ENCODE results near the gene TAC4.

Gene TAC4

DNA sequence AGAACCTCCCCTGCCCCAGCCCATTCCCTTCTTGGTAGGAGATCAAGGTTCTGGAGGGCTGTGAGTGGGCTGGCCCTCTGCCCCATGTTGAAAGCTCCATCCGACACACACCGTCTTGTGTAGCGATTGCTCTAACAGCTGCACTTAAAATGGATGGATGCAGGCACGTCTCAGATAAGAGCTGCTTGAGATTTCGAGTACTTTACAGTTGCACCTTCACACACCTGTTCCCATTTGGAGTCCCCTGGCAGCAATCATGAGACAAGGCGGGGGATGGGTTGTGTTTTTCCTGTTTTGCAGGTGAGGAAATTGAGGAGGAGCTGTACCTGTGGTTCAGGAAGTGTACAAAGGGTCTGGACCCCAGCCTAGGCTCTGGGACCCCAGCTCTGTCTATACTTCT, 25.6 kb upstream of the TAC4 start:
- no peak for DNase-seq (ENCODE audit: low read depth in 3 of 3)

DNA sequence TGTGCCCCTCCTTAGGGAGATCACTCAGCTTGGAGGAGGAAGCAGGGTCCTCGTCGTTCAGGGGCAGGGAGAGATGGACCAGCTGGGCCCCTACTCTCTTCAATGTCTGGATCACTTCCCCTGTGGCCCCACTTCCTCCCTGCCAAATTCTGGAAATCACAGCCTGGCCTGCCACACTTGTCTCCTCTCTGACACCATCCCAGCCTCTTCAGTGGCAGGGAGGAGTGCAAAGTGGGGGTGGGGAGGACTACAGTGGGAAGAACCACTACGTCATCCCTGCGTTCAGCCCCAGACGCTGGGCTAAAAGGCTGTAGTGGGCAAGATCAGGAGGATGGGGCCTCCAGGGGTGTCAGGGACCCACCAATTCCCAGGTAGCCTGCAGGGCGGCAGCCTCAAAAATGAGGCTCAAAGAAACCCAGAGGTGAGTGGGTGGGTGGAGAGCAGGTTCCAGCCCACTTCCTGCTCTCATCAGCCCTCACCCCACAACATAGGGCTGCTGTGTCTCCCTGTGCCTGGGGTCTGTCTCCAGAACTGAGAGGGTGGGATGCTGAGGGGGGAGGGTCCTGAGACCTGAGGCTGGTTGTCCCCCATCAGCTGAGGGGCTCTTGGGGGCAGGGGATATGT, 25.0 kb upstream of the TAC4 start:
- DNase-seq (ENCODE audit: low read depth in 3 of 3) = no peak

DNA sequence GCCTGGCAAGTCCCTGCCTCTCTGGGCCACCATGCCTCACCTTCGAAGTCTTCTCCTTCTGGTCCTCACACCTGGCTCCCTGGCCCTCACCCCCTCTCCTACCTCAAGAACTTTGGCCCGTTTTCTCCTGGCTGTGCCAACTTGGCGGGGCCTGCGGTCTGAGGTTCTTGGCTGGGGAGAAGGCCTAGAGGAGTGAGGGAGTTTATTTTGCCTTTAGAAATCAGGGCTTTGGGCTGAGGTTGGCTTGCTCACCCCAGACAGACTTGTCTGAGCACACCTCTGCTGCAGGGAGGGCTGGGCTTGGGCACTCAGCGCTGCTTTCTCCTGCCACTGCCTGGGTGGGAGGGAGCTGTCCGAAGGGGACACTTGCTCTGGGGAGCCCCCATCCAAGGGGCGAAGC, 23.3 kb upstream of the TAC4 start:
- no peak for DNase-seq (ENCODE audit: low read depth in 3 of 3)

DNA sequence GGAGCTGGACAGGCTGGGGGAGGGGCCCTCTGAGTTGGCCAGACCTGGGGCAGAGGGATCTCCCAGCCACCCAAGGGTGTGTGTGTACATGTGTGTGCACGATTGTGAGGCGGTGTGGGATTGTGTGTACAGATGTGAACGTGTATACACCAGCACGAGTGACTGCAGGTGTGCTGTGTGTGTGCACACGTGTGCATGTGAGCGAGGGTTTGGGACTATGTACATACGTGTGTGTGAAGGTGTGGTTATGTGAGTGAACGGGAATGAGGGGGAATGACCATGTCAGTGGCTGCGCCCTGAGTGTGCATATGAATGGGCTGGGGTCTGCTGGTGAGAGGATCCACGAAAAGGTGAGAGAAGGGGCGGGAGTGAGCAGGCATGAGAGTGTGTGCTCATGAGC, 22.4 kb upstream of the TAC4 start:
- DNase-seq (ENCODE audit: low read depth in 3 of 3) = no peak

DNA sequence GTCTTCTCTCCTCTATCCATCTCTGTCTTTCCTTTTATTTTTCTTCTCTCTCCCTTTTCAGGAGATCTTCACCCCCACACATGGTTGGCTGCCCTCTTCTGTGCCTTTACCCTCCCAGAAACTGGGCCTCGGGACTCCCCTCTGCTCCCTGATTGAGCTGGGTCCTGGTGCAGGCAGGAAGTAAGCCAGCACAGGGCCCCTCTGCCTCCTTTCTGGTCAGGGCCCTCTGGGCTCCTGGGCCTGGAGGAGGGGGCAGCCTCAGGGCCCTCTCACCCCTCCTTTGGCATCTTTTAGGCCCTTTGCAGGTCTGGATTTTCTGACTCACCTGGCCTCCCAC, 21.1 kb upstream of the TAC4 start:
- no peak for DNase-seq (ENCODE audit: low read depth in 3 of 3)

DNA sequence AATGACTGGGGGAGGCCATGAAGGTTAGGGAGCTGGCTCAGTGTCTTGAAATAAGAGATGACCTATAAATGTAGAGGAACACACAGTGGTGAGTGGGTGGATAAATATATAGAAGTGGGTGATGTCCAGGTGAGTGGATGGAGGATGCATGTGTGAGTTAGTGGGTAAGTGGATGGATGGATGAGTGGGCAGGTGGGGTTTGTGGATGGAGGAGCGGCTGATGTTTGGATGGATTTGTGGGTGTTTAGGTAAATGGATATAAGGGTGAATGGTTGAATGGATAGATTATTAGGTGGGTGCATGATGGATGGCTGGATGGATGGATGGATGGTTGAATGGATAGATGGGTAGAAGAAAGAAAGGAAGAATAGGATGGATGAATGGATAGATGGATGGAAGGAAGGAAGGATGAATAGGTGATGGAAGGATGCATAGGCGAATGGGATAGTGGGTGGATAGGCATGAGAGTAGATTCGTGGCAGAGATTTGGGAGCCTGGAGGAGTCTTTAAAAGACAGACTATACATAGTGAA, 19.1 kb upstream of the TAC4 start:
- no peak for DNase-seq (ENCODE audit: low read depth in 3 of 3)

DNA sequence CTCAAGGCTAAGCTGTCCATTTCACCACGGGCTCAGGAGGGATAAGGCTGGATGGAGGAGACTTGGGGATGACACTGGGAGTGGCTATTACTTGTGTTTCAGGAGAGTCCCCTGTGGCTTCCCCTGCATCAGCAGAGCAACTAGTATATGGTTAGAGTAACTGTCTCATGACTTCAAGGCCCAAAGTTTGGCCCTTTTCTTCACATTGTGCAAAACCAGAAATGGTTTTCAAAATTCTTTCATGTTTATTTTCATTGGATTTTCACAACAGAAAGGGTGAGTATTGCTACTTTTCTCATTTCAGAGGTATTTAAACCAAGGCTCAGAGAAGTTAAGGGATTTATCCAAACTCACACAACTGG, 18.1 kb upstream of the TAC4 start:
- DNase-seq (ENCODE audit: low read depth in 3 of 3) = no peak

DNA sequence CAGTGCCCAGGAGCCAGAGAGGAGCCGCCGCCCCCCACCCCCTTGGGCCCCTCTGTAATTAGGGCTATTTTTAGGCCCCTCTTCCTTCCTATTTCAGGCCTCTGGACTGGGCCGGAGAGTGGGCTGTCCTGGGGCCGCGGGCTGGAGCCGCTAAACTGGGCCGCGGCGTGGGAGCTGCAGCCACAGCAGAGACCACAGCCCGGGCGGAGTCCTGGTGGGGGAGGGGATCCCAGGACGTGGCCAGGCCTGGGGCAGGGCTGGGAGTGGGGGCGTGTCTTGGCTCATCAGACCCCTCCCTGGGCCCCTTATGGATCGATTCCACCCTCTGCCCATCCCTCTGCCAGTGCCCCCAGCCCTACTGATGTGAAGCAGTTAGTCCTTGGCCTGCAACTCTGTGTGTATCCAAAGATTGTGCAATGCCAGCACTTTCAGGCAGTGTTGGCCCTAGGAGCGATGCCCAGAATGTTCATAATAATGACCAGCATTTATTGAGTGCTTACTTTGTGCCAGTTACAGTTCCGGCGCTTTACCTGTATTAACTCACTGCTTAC, 15.0 kb upstream of the TAC4 start:
- no peak for DNase-seq (ENCODE audit: low read depth in 3 of 3)

DNA sequence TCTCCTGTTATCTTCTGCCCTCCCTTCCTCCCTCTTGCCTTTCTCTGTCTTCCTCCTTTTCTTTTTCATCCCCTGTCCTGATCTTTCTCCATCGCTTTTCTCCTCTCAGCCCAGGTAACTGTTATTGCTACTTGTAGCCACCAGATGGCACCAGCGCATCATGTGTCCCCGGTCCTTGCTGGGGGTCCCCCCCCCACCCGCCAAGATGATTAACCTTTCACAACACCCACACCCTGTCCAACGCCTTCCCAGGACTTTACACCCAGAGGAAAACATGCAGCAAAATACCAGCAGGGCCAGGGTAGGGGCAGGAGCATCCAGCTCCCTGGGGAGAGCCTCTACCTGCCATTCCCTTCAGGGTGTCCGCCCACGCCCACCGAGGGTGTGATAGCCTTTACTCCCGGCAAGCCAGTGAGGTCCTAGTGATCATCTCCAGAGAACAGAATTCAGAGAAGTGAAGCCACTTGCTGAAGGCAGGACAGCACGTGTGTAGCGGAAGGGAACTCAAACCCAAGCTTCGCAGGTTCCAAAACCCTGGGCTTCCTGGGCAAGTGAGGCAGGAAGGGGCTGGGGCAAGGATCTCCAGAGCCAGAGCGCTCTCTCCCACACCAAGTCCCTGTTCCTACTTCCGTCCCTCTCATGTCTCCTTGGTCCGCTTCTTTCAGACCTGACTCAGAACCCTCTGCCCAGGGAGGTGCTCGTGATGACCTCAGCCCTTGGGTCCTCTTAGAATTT, 13.4 kb upstream of the TAC4 start:
- peak; percentile 19 to 45 (median 36) for DNase-seq (ENCODE audit: low read depth in 3 of 3)

DNA sequence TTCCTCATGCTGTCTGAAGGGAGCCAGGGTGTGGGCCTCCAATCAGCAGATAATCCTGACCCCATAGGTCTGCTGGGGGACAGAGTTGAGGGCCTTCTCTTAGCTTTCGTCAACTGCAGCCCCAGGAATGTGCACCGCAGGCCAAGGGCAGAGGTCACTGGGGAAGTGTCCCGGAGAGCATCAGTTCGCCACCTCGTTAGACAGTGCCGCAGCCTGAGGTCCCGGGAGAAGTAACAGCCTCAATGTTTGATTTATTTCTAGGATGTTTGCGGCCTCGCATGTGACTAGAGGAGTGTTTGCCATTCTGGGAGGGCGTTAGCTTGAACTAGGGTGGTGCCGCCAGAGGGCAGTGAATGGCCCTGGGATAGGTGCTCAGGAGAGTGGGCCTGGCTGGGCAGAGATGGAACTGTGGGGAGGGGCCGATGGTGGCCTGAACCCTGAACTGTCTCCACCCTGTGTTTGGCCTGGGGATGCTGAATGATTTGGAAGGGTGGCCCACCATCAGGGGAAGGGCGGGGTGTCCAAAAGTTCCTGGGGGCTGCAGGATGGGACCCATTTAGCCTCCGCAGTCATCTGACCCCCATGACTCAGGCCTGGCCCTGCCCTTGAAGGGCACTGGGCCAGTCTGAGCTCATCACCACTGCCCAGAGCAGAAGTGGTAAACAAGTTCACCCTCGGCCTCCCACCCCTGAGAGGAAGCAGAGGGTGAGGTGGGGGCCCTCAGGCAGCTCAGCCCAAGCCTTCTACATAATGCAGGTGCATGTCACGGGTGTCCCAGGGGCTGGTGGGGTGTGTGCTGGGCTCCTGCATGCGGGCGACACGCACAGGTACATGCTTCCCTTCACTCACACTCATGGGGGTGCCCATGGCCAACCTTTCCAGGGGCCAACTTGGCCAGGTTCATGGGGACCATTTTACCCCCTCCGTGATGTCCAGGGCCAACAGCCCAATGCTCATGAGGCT, 12.4 kb upstream of the TAC4 start:
- DNase-seq (ENCODE audit: low read depth in 3 of 3) = no peak

DNA sequence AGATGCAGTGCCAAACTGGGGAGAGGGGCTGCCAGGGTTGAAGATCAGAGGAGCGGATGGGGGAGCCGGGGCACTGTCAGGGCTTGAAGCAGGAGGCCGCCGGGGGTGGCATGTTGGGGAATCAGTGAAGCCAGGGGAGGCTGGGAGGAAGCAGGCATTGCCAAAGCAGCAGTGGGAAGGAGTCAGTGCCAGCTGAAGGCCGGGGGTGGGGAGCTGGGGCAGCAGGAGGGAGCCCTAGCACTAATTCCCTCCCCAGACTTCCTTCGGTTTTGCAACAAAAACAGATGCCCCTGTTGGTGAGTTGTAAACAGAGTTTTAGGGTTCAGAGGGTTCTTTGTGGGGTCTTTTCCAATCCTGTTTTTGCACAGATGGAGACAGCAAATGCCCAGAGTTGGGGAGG, 10.9 kb upstream of the TAC4 start:
- DNase-seq (ENCODE audit: low read depth in 3 of 3) = no peak

DNA sequence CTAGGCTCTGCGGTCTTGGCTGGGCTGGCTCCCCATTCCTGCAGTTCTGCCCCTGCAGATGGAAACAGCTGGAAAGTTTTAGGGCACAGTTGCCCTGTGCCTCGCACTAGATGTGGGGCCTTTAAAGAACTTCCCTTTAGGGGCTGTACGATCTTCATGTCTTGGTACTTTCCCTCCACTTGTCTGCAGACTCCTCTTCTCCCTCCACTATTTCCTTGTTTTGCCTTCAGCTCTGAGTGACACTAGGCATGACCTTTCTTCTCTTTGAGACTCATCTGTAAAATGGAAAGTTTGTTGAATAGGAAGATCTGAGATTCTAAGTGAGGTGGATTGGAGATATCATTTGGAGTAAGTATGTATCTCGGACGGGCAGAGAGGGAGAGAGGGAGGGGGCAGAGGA, 6.3 kb upstream of the TAC4 start:
- no peak for DNase-seq (ENCODE audit: low read depth in 3 of 3)

DNA sequence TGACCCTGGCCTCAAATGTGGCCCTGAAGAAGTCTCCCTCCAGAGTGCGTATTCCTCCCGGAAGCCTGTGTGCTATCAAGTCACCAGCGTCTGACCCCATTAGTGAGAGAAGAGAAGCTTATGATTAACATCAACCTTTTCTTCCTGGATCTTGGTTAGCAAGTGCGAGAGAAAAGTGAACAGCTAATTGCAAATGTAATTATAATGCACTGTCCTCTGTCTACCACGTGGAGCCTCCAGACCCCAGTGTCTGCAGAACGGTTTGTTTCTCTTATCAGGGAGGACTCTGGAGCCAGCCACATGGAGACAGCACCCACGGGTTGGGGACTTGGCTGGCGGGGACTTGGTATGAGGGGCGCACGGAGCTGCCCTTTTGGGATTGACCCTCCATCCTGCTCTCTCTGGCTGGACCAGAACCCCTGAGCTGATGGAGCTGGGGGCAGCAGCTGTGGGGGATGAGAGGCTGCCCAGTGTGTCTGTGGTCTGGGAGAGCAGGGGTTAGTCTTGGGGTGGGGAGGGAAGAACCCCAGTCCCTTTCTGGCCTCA, 5.7 kb upstream of the TAC4 start:
- no peak for DNase-seq (ENCODE audit: low read depth in 3 of 3)

DNA sequence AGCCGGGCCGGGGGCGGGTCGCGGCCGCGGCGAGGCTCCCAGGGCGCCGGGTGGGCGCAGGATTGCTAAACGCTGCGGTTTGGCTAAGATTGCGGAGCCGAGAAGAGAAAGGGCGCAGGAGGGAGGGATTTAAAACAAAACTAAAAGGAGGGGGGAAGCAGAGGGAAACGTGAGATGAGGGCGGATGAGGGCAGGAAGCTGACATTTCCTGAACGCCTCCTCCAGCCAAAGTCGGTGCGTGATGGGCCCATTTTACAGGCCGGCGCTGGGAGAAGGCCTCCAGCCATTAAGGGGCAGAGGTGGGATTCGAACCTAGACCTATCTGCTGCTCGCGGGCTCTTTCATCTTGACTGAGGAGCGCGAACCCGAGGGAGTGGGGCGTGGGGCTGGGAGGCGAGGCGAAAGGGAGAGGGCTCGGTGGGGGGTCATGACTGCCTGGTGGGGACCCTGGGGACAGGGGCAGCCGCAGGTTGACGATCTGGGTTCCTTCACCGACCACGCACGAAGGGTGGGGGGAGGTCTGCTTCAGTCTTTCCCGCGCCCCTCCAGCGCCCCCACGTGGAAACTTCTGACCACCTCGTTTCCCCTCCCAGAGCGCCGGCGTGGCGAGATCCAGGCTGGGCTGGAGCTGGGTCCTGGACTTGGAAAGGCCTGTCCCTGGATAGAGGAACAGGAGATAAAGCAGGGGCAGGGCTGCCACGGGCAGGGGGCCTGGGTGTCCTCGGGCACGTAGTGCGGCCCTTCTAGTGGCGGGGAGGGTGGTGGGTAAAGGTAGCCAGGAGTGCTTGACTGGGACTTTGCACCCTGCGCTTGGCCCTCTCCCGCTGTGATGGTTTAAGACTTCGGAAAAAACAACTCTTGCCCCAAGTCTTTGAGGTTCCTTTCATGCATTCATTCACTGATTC, 3.8 kb upstream of the TAC4 start:
- peak; percentile 27 to 61 (median 39) for DNase-seq (ENCODE audit: low read depth in 3 of 3)

DNA sequence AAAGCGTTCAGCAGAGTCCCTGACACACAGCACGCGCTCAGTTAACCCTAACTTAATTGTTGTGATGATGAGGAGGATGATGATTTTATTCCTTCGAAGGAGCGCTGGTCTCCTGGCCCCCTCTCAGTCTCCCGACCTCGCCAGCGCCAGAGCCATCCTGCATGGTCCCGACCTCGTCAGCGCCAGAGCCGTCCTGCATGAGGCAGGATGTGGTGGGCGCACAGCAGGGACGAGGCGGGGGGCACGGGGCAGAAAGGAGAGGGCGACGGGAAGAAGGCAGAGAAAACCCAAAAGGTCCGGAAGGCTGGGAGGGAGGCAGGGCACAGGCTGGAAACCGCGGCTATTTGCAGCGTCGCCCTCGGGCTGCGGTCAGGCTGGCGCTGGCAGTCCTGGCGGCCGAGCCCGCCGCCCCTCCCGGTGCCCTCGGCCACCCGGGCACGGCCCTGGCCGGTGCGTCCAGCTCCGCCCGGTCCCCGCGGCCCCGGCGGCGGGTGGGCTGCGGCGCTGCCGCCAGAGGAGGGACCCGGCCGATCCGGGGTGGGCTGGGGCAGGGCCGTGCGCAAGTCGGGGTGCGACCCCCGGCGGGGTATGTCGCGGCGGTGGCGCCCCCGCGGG, 3.0 kb upstream of the TAC4 start:
- DNase-seq (ENCODE audit: low read depth in 3 of 3) = no peak

DNA sequence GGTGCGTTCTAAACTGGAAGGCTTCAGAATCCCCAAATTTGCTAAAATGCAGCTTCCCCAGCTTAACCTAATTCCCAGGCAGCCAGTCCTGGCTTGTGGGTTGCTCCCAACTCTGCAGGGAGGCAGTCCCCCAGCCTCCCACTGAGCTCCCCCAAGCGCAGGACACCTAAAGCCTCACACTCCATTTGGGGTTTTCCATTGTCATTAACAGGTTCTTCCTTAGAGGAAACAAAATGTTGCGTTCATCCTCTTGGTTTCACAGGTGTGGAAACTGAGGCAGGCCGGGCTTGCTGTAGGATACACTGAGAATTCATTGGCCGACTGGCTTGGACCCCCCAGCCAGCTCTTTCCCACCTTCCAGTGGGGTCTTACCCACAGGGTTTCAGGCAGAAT, 2.3 kb upstream of the TAC4 start:
- DNase-seq (ENCODE audit: low read depth in 3 of 3) = no peak

DNA sequence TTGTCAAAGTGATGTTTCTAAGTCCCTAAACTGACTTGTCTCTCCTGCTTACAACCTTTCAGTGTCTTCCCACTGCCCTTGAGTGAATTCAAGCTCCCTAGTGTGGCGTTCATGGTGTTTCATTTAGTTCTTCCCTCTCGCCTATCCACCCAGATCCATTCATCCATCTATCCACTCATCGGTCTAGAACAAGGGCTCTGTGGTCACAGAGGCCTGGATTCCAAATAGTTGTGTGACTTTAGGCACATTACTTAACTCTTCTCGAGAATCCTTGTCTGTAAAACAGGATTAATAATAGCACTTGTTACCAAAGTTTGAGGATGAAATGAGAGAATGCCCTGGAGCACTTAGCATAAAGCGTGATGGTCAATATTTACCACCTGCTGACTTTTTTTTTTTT, 870 bp upstream of the TAC4 start:
- no peak for DNase-seq (ENCODE audit: low read depth in 3 of 3)

DNA sequence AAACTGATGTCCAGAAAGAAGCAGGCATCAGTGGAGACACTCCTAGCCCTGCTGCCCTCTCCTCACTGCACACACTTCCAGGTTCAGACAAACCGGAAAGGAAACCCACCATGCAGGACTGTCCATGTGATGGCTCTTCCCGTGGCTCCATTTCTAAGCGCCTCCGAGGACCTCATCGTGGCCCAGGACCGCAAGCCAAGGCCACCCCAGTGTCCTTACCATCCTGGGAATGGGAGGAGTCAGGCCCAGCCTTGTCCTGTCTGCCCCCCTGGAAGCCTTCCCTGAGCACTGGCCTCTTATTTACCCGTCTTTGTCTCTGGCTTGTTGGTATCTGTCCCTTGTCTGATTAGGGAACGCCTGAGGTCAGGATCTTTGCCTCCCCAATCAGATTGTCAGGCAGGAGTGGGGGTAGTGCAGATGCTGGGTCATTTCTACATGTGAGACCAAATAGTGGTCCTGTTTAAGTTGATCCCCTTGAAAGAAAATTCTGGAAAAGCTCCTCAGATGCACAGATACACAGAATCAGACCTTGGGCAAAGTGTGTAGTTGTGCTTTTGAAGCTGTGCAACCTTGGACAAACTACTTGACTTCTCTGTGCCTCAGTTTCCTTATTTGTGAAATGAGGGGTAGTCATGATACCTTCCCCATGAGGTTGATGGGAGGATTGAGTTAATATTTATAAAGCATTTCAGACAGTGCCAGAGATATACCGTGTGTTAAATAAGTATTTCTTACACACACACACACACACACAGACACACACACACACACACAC, 744 bp downstream of the TAC4 start:
- DNase-seq (ENCODE audit: low read depth in 3 of 3) = no peak

DNA sequence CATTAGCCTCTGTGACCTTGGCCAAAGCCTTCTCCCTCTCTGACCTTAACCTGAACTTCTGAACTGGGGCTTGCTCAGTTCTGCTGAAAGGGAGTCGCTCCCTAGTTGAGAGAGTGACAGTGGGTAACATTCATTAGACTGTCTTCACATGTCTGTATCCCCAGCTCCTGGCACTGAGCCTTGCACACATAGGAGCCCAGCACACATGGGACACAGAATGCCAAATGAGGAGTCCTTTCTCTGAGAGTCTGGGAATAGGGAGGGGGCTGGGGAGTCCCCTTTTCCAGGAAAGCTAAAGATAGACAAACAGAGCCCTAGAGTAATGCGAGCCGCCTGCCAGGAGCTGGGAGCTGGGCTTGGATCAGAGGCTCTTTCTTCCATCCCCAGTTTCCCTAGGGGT, 2.5 kb downstream of the TAC4 start:
- no peak for DNase-seq (ENCODE audit: low read depth in 3 of 3)

Data from stimulated activated CD4-positive, alpha-beta T cell treated with anti-CD3 and anti-CD28 coated beads, TNF-alpha, amount 100 ng/mL, for 24 hours (primary cell).